HUDEP-2 (cell line): ENCODE measurements around the gene SSH2.
A peak's percentile ranks its signal among the peaks of the same experiment; 100 is the strongest.
"Not testable (repeated sequence)": the region's sequence is repeated elsewhere in the genome, so short reads cannot be mapped to it uniquely, and the experiment has no call there.

Experiments
- DNase-seq, 76 experiments: peaks; one replicate each; lab custom pipeline; 2025; ENCODE audit not compliant: unreplicated experiment in 76 of 76; lab: John Stamatoyannopoulos, UW

SSH2 gene

DNA sequence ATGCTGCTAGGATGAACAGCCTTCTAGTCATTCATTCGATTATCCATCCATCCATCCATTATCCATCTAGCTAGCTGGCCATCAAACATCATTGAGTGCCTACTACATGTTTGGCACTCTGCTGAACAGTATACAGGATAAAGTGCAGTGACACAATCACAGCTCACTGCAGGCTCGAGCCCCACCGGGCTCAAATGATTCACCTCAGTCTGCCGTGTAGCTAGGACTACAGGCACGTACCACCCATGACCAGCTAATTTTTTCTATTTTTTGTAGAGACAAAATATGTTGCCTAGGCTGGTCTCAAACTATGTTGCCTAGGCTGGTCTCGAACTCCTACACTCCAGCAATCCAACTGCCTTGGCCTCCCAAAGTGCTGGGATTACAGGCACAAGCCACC, 50.0 kb downstream of the SSH2 start:
- no peak for DNase-seq

DNA sequence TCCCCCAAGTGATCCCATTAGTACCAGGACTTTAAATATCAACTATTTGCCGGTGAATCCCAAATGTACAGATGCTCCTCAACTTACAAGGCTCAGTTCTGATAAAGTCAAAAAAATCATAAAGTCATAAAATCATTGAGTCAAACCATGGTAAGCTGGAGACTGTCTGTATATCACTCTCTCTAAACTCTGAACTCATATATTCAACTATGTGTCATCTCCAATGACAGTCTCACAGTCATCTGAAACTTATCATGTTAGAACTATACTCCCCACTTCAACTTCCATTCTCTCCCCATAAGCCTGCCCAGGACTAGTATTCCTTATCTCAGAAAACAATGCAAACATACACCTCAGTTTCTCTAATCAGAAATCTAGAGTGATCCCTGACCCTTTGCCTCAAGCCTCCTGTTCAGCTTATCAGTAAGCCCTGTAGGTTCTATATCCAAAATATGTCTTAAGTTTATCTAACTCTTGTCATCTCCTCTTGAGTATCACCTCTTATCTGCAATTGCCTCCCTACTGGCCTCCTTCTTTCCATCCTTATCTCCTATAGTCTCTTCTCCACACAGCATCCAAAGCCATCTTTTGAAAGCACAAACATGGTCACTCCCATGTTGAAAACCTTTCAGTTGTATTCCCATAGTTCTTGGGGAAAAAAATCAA, 55.0 kb downstream of the SSH2 start:
- peak in 30 of 76 experiments; percentile 3 to 74 (median 38) for DNase-seq

DNA sequence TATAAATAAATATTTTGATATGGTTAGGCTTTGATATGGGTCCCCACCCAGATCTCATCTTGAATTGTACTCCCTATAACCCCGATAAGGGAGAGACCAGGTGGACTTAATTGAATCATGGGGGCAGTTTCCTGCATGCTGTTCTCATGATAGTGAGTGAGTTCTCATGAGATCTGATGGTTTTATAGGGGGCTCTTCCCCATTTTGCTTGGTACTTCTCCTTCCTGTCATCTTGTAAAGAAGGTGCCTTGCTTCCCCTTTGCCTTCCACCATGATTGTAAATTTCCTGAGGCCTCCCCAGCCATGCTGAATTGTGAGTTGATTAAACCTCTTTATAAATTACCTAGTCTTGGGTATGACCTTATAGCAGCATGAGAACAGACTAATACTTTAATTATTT, 55.7 kb downstream of the SSH2 start:
- DNase-seq, result not testable (repeated sequence)

DNA sequence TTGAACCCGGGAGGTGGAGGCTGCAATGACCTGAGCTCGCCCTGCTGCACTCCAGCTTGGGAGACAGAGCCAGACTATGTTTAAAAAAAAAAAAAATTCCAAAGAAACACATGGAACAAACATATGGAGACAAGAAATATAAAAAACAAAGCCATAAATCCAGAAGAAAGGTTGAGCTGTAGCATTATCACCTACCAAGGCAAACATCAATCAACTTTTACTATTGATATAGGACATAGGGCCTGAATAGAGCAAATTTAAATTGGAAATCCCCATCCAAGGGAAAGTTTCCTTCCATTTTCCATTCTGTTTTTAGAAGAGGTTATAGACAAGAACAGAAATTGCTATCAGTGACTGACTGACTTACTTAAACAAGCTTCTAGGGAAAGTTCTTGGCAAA, 56.6 kb downstream of the SSH2 start:
- DNase-seq, result no peak

DNA sequence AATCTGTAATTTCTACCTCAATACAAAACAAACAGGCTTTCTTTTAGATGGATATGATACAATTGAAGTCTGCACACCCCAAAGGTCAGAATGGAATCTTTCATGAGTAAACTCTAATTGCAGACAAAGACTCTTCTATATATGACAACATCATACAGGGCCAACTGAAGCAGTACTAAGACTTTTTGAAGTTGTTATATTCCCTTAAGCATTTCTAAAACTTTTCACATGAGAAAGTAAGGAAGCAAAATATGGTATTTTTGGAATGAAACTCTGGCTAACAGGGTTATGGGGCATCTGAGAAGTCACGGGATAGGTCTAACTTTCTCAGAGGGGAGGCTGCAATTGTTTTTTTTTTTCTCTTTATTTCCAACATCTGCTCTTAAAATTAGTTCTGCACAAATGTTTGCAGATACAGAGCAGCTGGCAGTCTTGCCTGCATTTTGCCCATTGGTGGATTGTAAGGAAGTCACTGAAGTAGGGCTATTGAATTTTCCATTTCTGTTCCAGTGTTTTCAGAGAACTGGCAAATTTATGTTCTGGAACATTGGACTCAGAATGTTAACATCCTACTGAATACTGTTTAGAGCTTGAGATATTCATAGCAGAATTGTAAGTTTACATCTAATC, 59.1 kb downstream of the SSH2 start:
- DNase-seq, result no peak

DNA sequence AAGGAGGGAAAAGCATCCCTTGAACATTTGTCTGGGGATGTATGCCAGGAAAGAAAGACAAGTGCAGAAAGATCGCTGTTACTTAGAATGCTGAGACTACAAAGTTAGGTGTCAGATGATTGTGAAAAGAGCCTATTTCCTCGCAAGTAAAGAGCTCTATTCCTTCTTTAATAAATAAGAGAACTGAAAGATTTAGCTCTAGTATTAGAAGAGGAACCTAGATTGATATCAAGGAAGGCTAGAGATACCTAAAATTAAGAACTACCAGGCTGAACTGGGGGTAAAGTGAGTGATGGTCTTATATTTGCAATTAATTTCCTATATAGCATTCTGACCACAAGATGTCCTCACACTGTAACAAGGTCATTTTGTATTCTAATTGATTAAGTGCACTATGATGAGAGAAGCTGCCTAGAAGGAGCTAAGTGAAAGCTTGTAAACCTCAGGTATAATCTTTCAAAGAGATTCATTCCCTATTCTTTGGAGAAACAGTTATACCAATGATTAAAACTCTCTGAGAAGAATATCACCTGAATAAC, 62.3 kb downstream of the SSH2 start:
- no peak for DNase-seq

DNA sequence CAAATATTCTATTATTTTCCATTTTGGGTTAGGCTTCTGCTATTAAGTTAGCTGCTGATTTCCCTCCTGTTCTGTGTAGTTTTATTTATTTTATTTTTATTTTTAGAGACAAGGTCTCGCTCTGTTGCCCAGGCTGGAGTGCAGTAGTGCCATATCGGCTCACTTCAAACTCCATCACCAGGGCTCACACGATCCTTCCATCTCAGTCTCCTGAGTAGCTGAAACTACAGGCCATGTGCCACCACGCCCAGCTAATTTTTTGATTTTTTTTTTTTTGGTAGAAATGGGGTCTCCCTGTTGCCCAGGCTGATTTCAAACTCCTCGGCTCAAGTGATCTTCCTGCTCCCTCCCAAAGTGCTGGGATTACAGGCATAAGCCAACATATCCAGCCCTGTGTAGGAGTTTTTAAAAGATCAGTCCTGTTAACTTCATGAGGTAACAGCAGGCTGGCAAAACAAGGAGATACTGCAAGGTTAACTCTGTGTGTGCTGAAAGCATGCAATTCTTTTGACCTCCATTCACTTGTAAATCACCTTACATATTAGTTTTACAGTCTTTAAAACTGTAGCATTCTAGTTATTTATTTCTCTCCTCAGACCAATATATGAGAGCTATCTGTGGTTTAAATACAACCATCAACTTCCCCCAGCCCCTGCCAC, 63.2 kb downstream of the SSH2 start:
- no peak for DNase-seq

DNA sequence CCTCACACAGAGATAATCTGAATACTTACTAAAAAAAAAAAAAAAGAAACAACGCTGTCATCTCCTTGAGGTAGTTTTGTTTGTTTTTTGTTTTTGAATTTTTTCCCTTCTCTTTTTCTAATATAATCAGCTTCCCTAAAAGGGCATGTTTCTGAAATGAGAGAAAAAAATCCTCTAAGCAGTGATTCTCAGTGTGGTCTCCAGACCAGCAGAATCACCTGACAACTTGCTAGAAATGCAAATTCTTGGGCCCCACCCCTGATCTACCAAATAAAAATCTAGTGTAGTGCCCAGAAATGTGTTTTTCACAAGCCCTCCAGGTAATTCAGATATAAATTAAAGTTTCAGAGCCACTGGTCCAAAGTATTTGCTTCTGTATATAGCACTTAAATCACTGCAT, 65.4 kb downstream of the SSH2 start:
- no peak for DNase-seq

DNA sequence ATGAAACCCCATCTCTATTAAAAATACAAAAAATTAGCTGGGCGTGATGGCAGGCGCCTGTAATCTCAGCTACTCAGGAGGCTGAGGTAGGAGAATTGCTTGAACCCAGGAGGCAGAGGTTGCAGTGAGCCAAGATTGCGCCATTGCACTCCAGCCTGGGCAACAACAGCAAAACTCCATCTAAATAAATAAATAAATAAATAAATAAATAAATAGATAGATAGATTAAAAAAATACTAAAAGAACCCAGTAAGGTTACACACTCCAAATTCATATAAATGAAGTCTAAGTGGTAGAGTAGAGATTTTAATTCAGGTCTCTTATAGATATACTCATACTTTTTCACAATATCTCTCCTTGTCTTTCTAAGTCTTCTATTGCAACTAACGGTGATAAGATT, 65.9 kb downstream of the SSH2 start:
- not testable (repeated sequence) for DNase-seq

DNA sequence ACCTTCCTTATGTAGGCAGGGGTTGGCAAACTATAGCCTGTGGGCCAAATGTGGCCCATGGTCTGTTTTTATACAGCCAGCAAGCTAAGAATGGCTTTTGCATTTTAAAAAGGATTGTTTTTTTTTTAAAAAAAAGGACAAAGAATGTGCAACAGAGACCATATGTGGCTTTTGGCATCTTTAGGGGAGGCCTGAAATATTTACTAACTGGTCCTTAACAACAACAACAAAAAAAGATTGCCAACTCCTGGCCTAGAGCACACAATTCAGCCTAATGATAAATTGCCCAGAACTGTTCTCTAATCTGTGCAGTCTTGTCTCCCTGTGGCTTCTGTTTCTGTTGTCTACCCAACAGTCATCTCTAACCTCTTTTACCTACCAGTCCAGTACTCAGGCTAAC, 67.1 kb downstream of the SSH2 start:
- no peak for DNase-seq

DNA sequence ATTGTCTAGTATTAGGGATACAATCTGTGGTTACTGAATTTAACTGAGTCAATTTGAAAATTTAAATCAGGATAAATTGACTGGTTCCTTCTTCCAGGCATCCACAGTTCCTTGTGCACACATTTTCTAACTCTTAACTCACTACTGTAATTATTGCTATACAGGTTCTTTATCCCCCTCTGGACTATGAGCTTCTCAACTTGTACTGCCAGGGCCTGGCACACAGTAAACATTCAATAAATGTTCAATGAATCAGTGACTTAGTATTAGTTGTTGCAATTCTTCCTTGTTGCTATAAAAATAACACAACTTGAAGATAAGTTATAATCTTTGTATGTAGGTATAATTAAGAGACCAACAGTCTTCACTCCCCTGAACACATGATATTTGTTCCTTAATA, 67.9 kb downstream of the SSH2 start:
- no peak for DNase-seq

DNA sequence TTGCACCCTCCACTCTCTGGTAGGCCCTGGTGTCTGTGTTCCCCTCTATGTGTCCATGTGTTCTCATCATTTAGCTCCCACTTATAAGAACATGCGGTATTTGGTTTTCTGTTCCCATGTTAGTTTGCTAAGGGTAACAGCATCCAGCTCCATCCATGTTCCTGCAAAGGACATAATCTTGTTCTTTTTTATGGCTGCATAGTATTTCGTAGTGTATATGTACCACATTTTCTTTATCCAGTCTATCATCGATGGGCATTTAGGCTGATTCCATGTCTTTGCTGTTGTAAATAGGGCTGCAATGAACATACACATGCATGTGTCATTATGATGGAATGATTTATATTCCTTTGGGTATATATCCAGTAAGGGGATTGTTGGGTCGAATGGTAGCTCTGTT, 70.6 kb downstream of the SSH2 start:
- DNase-seq, result not testable (repeated sequence)

DNA sequence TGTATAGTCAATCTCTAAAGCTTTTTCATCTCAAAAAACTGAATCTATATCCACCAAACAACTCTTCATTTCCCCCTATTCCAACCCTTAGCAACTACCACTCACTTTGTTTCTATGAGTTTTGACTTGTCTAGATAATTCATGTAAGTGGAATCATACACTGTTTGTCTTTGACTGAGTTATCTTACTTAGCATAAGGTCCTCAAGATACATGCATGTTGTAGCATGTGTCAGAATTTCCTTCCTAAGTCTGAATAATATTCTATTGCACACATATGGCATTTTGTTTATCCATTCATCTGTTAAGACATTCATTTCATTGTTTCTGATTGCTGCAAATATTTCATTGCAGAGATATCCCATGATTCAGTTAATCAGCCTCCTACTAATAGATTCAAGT, 72.2 kb downstream of the SSH2 start:
- no peak for DNase-seq

DNA sequence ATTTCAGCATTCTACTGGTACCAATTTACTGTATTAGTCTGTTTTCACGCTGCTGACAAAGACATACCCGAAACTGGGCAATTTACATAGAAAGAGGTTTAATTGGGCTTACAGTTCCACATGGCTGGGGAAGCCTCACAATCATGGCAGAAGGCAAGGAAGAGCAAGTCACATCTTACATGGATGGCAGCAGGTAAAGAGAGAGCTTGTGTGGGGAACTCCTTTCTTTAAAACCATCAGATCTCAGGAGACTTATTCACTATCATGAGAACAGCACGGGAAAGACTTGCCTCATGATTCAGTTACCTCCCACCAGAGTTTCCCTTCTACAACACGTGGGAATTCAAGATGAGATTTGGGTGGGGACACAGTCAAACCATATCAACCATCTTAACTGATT, 72.9 kb downstream of the SSH2 start:
- DNase-seq, result not testable (repeated sequence)

DNA sequence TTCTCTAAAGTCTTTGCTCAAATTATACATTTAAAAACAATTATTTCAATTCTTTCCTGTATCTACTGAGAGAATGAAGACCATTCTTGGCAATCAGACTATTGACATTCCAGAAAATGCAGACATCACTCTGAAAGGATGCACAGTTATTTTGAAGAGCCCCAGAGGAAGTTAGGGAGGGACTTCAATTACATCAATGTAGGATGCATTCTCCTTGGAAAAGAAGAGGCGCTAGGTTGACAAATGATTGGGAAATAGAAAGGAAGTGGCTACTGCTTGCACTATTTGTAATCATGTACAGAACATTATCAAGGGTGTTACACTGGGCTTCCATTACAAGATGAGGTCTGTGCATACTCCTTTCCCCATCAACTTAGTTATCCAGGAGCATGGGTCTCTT, 74.3 kb downstream of the SSH2 start:
- DNase-seq, result no peak

DNA sequence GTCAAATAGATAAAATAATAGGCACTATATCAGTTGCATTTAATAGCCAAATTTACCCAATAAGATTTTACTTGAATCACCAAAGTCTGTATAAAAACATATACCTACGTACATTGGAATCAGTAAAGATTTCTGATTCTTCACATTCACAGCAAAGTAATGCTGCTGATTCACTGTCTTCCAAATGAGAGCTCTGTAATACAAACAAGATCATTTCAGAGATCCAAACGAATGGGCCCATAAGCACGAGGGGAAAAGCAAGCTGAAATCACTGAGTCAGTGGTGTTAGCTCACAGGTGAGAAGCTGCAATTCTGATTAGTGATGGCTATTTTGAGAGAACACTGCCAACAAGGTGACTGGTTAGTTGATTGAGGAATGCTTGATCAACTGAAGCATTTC, 81.3 kb downstream of the SSH2 start:
- DNase-seq, result no peak

DNA sequence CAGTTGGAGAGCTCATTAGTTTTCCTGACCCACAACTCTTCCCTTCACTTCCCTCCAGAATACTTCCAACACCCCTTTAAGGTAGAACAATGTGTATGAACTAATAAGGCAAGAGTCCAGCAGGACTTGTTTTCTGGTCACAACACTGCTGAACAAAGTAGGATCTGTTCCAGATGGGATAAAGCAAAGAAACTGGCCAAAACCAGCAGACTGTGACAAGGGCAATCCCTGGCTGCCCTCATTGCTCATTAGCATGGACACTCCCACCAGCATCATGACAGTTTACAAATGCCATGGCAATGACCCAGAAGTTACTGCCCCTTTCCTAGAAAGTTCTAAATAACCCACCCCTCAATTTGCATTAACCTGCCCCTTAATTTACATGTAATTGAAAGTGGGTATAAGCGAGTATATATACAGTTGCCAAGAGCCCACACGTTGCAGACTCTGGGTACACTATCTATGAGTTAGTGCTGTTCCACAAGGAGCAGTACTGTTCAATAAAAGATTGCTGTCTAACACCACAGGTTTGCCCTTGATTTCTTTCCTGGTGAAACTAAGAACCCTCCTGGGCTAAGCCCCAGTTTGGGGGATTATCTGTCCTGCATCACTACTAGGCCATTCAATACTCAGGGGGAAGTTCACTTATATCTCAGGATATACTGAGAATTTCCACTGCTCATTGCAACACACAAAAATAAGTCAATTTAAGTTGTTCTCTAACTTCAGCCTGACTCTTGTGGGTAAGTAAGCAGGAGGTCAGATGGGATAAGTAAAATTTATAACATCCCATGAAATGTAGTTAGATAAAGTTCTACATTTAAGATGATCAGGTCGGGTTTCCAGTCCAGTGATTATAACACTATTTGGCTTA, 82.3 kb downstream of the SSH2 start:
- DNase-seq, result no peak

DNA sequence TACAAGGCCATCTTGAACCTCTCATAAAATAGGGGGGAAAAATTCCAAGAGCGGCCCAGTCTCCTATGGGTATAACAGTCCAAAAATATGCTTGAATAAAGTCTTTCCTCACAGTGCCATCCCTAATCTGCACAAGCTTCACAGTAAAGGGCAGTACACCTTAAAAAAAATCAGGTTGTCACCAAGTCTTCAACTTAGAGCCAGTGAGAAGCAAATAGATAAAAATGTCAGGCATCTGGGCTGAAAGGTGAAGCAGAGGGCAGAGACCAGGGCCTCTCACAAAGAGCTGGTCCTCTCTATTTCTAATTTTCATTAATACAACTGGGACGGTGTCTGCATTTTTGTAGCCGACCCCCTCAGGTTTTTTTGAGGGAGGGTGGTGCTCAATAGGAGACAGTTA, 82.9 kb downstream of the SSH2 start:
- DNase-seq, result no peak

DNA sequence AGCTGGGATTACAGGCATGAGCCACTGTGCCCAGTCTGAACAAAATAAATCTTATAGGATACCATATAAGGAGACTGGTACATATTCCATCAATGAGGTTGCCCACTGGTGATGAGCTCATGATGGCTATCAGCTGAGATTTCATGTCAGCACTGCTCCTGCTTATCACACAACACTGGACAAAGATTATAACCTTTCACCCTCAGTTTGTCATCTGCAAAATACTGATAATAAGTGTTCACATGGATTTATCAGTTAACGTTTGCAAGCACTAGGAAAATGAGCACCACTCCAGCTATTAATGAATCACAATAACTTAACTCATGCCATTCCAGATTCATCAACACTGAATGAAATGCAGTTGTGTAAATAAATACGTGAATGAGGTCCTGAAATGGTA, 83.7 kb downstream of the SSH2 start:
- DNase-seq, result peak in 4 of 76 experiments; percentile 7 to 40 (median 18)

DNA sequence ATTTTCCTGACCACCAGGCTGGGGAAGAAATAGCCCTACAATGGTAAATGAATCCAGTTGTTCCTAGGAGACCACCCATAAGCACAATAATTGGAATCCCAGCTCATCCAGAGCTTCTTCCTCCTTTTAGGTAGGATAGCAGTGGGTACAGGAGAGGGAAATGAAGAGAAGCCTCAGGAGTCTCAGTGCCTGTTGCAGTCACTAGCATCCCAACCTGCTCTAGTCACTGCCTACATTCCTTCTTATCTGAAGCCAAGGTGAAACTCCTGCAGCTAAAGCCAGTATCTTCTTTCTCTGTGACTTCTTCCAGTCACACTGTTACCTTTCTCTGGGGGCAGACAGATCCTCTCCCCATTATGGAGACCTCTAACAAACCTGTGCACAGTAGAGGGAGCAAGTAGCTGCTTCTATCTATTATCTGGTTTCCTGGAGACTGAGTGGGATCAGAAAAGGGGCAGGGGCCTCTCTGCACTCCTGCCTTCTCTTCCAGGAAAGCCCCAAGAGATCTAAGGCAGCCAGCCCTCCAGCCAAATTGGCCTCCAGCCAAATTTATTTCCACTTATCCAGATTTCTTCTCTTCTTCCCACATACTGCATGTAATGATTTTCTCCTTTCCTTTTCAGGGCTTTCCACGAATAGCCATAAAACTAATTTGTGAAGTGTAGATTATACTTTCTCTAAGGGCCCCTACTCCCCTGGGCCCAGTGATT, 85.5 kb downstream of the SSH2 start:
- no peak for DNase-seq
